AG04449 (cell line): Measurements from ENCODE around the gene ENTPD7.

Experiments
- CTCF ChIA-PET: fragments of 350-600 bp; formaldehyde crosslinking; extraction: SDS; loops from one replicate; lab custom pipeline; 2021; ENCODE audit warnings: antibody characterized with exemption; lab: Yijun Ruan, JAX
- POLR2A ChIA-PET: fragments of 400-600, 350-600 bp; formaldehyde crosslinking; extraction: SDS; loops from one replicate; lab custom pipeline; 2020; ENCODE audit warnings: antibody characterized with exemption, inconsistent platforms; lab: Yijun Ruan, JAX
- DNase-seq: peaks from one replicate; pipeline ENCODE4 v3.0.0-alpha.2; 2010; ENCODE audit warnings: low read depth, low spot score
- H3K4me3 ChIP-seq: 2 replicates; pipeline ENCODE4 v1.5.1; 2011; ENCODE audit warnings: low read depth, mild to moderate bottlenecking, control low read depth, low read length
- CTCF ChIP-seq: IDR thresholded peaks from one replicate; pipeline ENCODE4 v1.5.1; 2011; ENCODE audit warnings: mild to moderate bottlenecking, moderate library complexity, low read length, control low read depth, inconsistent platforms; ENCODE audit not compliant: insufficient read depth; ENCODE audit errors: missing control alignments

ENTPD7 gene

GRCh38 chr10:99665304-99665703, 6.0 kb downstream of the ENTPD7 start:
- TF ChIP-seq CTCF, result no peak
- POLR2A ChIA-PET, result no interaction called here
- no peak for DNase-seq
- H3K4me3 ChIP-seq, result no peak overlapping the region
- CTCF ChIA-PET, result interaction anchor here (0.7 to 2.2 kb wide), 2 partner anchors 35 to 46 kb away, joined by 3 to 6 read pairs; no protein-coding TSS in a partner anchor

GRCh38 chr10:99667108-99667751, 7.9 kb downstream of the ENTPD7 start:
- no peak overlapping the region for H3K4me3 ChIP-seq
- TF ChIP-seq CTCF, result no peak
- DNase-seq, result no peak
- ChIA-PET POLR2A (interaction anchor here (0.6 to 0.7 kb wide), 2 partner anchors 102 to 205 kb away, joined by 3 read pairs; no protein-coding TSS in a partner anchor), CTCF (interaction anchor here (0.9 to 2.2 kb wide), 4 partner anchors 8 to 44 kb away, joined by 3 to 6 read pairs (median 4); partner anchors contain the start of gene ENTPD7)

GRCh38 chr10:99671386-99671785, 12.1 kb downstream of the ENTPD7 start:
- no peak for TF ChIP-seq CTCF
- CTCF ChIA-PET, result no interaction called here
- POLR2A ChIA-PET, result no interaction called here
- H3K4me3 ChIP-seq, result no peak overlapping the region
- DNase-seq, result no peak

GRCh38 chr10:99672884-99673283, 13.6 kb downstream of the ENTPD7 start:
- POLR2A ChIA-PET, result no interaction called here
- CTCF ChIA-PET, result interaction anchor here (1.0 kb wide), 1 partner anchor 9 kb away, joined by 3 read pairs; no protein-coding TSS in a partner anchor
- DNase-seq, result no peak
- H3K4me3 ChIP-seq, result no peak overlapping the region
- TF ChIP-seq CTCF, result no peak

- DNase-seq, result no peak
- TF ChIP-seq CTCF, result no peak
- CTCF ChIA-PET, result interaction anchor here (1.0 kb wide), 1 partner anchor 10 kb away, joined by 3 read pairs; no protein-coding TSS in a partner anchor
Measured at GRCh38 chr10:99673492-99673891, 14.2 kb downstream of the ENTPD7 start.

GRCh38 chr10:99674762-99675161, 15.5 kb downstream of the ENTPD7 start:
- no peak overlapping the region for H3K4me3 ChIP-seq
- DNase-seq, result no peak
- ChIA-PET CTCF (no interaction called here), POLR2A (interaction anchor here (0.6 kb wide), 1 partner anchor 481 kb away, joined by 3 read pairs; no protein-coding TSS in a partner anchor)
- TF ChIP-seq CTCF, result no peak

More at GRCh38 chr10:99673492-99673891, 14.2 kb downstream of the ENTPD7 start:
- H3K4me3 ChIP-seq, result no peak overlapping the region
- POLR2A ChIA-PET, result no interaction called here
